ENCODE measurements around the gene SLC2A8.

GRCh38 chr9:127386249-127386648 lies 10.7 kb upstream of the SLC2A8 start:
- TF ChIP-seq, protein P1, sequence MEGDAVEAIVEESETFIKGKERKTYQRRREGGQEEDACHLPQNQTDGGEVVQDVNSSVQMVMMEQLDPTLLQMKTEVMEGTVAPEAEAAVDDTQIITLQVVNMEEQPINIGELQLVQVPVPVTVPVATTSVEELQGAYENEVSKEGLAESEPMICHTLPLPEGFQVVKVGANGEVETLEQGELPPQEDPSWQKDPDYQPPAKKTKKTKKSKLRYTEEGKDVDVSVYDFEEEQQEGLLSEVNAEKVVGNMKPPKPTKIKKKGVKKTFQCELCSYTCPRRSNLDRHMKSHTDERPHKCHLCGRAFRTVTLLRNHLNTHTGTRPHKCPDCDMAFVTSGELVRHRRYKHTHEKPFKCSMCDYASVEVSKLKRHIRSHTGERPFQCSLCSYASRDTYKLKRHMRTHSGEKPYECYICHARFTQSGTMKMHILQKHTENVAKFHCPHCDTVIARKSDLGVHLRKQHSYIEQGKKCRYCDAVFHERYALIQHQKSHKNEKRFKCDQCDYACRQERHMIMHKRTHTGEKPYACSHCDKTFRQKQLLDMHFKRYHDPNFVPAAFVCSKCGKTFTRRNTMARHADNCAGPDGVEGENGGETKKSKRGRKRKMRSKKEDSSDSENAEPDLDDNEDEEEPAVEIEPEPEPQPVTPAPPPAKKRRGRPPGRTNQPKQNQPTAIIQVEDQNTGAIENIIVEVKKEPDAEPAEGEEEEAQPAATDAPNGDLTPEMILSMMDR (conservative IDR thresholded peaks at IDR 0.05; ENCODE audit: low read depth, low read length), result no peak
- TF ChIP-seq EZH2 (IDR thresholded peaks at IDR 0.05; ENCODE audit: low read length, unreplicated experiment) (no peak), EZH2phosphoT487 (IDR thresholded peaks at IDR 0.05; ENCODE audit: borderline replicate concordance, low read length) (no peak)

All from PC-3 (cell line).